ENCODE data around the gene SLC5A10.
"Not testable (repeated sequence)": the region's sequence is repeated elsewhere in the genome, so short reads cannot be mapped to it uniquely, and the experiment has no call there.

The SLC5A10 gene

DNA sequence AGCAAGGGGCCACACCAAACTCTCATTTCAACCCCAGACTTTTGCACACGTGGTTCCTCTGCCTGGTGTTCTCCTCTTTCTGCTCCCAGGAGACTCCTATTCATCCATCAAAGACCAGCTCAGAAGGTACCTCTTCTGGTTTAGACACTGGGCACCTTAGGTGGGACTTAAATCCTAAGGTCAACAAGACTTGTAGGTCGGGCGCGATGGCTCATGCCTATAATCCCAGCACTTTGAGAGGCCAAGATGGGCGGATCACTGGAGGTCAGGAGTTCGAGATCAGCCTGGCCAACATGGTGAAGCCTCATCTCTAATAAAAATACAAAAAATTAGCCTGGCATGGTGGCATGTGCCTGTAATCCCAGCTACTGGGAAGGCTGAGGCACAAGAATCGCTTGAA lies 95.5 kb downstream of the SLC5A10 start:
- DNase-seq = not testable (repeated sequence)

DNA sequence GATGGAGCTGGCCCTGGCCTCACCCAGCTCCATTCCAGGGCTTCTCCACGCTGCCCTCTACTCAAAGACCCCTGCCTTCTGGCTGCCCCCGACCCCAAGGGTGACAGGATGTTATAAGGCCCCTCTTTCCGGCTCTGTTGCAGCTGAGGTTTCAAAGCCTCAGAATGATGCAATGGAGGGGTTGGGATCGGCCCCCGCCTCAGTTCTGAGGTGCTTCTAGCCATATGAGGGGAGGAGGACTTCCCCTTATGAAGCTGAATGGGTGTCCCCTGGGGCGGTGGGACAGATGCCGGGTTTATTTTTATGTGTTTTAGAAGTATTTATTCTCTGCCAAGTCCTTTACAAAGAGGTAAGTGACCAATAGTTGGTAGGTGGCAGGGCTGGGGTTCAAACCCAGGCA lies 96.9 kb downstream of the SLC5A10 start:
- not testable (repeated sequence) for DNase-seq

DNA sequence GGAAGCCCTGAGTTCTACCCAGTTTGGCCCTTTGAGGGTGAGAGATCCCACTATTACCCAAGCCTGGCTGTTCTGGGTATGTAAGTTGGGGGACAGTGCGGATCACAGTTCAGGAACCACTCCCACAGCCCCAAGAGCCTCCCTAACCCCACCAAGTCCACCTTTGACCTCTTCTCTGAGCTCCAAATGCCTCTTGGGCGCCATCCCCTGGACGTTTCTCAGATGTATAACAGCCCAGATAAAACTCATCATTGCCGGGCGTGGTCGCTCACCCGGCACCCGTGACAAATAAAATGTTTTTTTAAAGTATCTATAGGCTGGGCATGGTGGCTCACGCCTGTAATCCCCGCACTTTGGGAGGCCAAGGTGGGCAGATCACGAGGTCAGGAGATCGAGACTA lies 103.5 kb downstream of the SLC5A10 start:
- not testable (repeated sequence) for DNase-seq

DNA sequence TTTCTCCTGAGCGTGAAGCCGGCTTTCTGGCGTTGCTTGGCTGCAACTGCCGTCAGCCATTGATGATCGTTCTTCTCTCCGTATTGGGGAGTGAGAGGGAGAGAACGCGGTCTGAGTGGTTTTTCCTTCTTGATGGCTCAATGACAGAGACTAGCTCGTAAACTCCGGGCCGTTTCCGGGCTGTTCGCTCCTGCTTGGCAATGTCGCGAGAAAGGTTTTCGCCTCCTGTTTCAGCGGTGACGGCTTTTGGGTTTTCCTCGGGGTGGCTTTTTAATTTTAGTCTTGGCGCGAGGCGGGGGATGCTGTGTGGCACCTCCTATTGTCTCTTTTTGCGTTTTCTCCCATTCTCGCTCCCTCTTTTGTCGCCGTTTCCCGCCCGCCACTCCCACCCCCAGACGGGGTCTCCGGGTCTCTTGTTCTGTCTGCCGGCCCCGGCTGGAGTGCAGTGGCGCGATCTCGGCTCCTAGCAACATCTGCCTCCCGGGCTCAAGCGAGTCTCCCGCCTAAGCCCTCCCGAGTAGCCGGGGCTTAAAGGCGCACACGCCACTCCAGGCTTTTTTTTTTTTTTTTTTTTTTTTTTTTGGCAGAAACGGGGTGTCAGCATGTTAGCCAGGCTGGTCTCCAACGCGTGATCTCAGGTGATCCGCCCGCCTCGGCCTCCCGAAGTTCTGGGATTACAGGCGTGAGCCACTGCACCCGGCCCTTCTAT lies 110.2 kb downstream of the SLC5A10 start:
- not testable (repeated sequence) for DNase-seq

DNA sequence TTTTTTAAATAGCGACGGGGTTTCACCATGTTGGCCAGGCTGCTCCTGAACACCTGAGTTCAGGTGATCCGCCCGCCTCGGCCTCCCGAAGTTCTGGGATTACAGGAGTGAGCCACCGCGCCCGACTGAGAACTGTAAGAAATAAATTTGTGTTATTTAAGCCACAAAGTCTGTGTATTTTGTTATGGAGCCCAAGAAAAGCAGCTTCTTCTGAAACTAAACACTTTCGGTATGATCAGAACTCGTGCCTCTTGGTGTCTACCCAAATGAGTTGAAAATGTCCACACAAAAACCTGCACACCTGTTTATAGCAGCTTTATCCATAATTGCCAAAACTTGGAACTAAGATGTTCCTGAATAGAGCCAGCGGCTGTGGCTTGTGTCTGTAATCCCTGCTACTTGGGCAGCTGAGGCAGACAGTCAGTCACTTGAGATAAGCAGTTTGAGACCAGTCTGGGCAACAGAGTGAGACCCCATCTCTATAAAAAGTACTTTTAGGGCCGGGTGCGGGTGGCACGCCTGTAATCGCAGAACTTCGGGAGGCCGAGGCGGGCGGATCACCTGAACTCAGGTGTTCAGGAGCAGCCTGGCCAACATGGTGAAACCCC lies 110.9 kb downstream of the SLC5A10 start:
- not testable (repeated sequence) for DNase-seq

DNA sequence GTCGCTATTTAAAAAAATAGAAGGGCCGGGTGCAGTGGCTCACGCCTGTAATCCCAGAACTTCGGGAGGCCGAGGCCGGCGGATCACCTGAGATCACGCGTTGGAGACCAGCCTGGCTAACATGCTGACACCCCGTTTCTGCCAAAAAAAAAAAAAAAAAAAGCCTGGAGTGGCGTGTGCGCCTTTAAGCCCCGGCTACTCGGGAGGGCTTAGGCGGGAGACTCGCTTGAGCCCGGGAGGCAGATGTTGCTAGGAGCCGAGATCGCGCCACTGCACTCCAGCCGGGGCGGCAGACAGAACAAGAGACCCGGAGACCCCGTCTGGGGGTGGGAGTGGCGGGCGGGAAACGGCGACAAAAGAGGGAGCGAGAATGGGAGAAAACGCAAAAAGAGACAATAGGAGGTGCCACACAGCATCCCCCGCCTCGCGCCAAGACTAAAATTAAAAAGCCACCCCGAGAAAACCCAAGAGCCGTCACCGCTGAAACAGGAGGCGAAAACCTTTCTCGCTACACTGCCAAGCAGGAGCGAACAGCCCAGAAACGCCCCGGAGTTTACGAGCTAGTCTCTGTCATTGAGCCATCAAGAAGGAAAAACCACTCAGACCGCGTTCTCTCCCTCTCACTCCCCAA lies 111.5 kb downstream of the SLC5A10 start:
- not testable (repeated sequence) for DNase-seq

DNA sequence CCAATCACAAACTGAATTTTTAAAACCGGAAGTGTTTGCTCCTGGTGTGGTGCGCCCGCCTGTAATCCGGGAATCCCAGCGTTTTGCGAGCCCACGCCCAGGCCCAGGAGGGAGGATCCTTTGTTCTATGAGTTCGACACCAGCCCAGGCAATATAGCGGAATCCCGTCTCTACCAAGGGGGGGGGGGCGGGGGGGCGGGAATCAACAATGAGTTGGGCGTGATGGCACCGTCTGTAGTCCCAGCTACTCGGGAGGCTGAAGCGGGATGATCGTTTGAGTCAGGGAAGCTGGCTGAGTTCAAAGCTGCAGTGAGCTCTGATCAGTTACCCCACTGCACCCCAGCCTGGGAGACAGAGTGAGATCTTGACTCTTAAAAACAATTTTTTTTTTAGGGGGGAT lies 112.4 kb downstream of the SLC5A10 start:
- DNase-seq = not testable (repeated sequence)

DNA sequence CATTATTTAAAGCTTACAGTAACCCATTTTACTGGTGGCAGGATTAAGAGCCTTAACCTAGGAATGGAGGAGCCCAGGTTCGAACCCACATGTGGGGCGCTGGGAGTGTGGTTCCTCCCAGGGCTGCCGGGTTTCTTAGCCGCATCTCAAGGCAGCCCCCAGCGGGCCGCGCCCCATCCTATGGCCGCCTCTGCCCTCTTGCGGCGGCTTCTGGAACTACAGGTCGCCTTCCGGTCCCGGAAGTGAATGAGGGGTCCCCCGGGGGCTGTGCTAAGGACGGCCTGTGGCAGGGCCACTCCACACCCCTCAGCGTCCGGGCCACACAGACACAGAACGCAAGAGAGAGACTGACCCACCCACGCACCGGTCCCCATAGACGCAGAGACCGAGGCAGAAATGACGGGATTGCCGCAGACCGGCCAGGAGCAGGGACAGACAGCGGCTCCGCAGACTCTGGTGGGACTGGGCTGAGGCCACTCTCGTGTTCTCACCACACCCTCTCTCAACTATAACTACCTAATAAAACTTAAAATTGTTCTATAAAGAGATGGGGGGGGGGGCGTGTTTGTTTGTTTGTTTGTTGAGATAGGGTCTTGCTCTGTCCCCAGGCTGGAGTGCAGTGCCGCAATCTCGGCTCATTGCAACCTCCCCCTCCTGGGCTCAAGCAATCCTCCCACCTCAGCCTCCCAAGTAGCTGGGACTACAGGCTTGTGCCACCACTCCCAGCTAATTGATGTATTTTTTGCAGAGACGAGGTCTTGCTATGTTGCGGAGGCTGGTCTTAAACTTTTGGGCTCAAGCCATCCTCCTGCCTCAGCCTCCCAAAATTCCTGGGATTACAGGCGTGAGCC lies 118.6 kb downstream of the SLC5A10 start:
- not testable (repeated sequence) for DNase-seq
